ENCODE measurements around the gene ZNF45.
"Not testable (repeated sequence)": the region's sequence is repeated elsewhere in the genome, so short reads cannot be mapped to it uniquely, and the experiment has no call there.

The ZNF45 gene

GRCh38 chr19:43934985-43935708, at the start of gene ZNF45:
Gene ZNF45 (minus strand): TSS chr19:43935282. CDS start chr19:43922185, 13,097 bp downstream.
- DNase-seq: peak; percentile 91 to 94

GRCh38 chr19:43984687-43985000, 49.6 kb upstream of the ZNF45 start:
- no peak for DNase-seq

- peak; percentile 94 to 98 for DNase-seq
These were observed 49.0 kb upstream of the ZNF45 start, which contains the start of gene ZNF155 for GRCh38 chr19:43983912-43984686. Gene ZNF155 (plus strand): TSS chr19:43984188. CDS start chr19:43988544, 4,356 bp downstream.

GRCh38 chr19:43983544-43983911, 48.4 kb upstream of the ZNF45 start:
- peak in 1 of 2 donors; percentile 28 for DNase-seq

- no peak for DNase-seq
These were observed 41.6 kb upstream of the ZNF45 start for GRCh38 chr19:43976732-43977131.

- no peak for DNase-seq
These were observed 31.1 kb upstream of the ZNF45 start for GRCh38 chr19:43966079-43966694.

GRCh38 chr19:43960411-43960810, 25.3 kb upstream of the ZNF45 start:
- no peak for DNase-seq

- DNase-seq: no peak
These were observed 22.8 kb upstream of the ZNF45 start for GRCh38 chr19:43957891-43958290.

GRCh38 chr19:43956827-43957226, 21.7 kb upstream of the ZNF45 start:
- DNase-seq: no peak

GRCh38 chr19:43950834-43951645, 16.0 kb upstream of the ZNF45 start, which contains the start of gene ZNF221:
Gene ZNF221 (plus strand): TSS chr19:43951228. CDS start chr19:43962727, 11,499 bp downstream.
- DNase-seq: peak; percentile 88 to 90

GRCh38 chr19:43949803-43950202, 14.7 kb upstream of the ZNF45 start:
- not testable (repeated sequence) for DNase-seq

GRCh38 chr19:43947412-43947811, 12.3 kb upstream of the ZNF45 start:
- DNase-seq: not testable (repeated sequence)

- no peak for DNase-seq
These were observed 6.1 kb upstream of the ZNF45 start for GRCh38 chr19:43941209-43941608.

- no peak for DNase-seq
These were observed 5.6 kb upstream of the ZNF45 start for GRCh38 chr19:43940719-43941118.

- no peak for DNase-seq
These were observed 4.6 kb upstream of the ZNF45 start for GRCh38 chr19:43939557-43940260.

- DNase-seq: no peak
These were observed 1.1 kb upstream of the ZNF45 start for GRCh38 chr19:43936188-43936587.

GRCh38 chr19:43934055-43934984, 762 bp downstream of the ZNF45 start:
- no peak for DNase-seq

GRCh38 chr19:43928820-43929219, 6.3 kb downstream of the ZNF45 start:
- no peak for DNase-seq

GRCh38 chr19:43923875-43924274, 11.2 kb downstream of the ZNF45 start:
- DNase-seq: no peak

GRCh38 chr19:43914051-43914450, 21.0 kb downstream of the ZNF45 start:
- no peak for DNase-seq

- no peak for DNase-seq
These were observed 21.7 kb downstream of the ZNF45 start for GRCh38 chr19:43913383-43913782.
